ENCODE measurements around the gene SLC27A1.

SLC27A1 gene

GRCh38 chr19:17527326-17527725 lies 57.0 kb downstream of the SLC27A1 start:
- no peak overlapping the region for H3K4me3 ChIP-seq (ENCODE audit: low read depth, low read length)
- ChIA-PET POLR2A (no interaction called here), CTCF (no interaction called here)
- no peak for DNase-seq (ENCODE audit: low read depth, low spot score)
- TF ChIP-seq CTCF (IDR thresholded peaks at IDR 0.05; ENCODE audit: insufficient read depth, low read length, missing control alignments), result no peak

- H3K4me3 ChIP-seq (ENCODE audit: low read depth, low read length), result no peak overlapping the region
- POLR2A ChIA-PET, result no interaction called here
- CTCF ChIA-PET, result interaction anchor here (1.3 kb wide), 1 partner anchor 254 kb away, joined by 3 read pairs; no protein-coding TSS in a partner anchor
These were observed 58.3 kb downstream of the SLC27A1 start for GRCh38 chr19:17528610-17529009.

GRCh38 chr19:17529239-17530158 lies 59.2 kb downstream of the SLC27A1 start:
- ChIA-PET CTCF (interaction anchor here (1.1 to 1.3 kb wide), 2 partner anchors 33 to 253 kb away, joined by 3 read pairs; no protein-coding TSS in a partner anchor), POLR2A (no interaction called here)
- no peak for TF ChIP-seq CTCF (IDR thresholded peaks at IDR 0.05; ENCODE audit: insufficient read depth, low read length, missing control alignments)
- no peak overlapping the region for H3K4me3 ChIP-seq (ENCODE audit: low read depth, low read length)
- DNase-seq (ENCODE audit: low read depth, low spot score), result no peak

More at GRCh38 chr19:17528610-17529009, 58.3 kb downstream of the SLC27A1 start:
- no peak for TF ChIP-seq CTCF (IDR thresholded peaks at IDR 0.05; ENCODE audit: insufficient read depth, low read length, missing control alignments)
- no peak for DNase-seq (ENCODE audit: low read depth, low spot score)

GRCh38 chr19:17530586-17530985 lies 60.3 kb downstream of the SLC27A1 start:
- CTCF ChIA-PET, result interaction anchor here (1.0 kb wide), 1 partner anchor 23 kb away, joined by 3 read pairs; no protein-coding TSS in a partner anchor
- POLR2A ChIA-PET, result no interaction called here
- H3K4me3 ChIP-seq (ENCODE audit: low read depth, low read length), result no peak overlapping the region

GRCh38 chr19:17532116-17532515 lies 61.8 kb downstream of the SLC27A1 start:
- no peak overlapping the region for H3K4me3 ChIP-seq (ENCODE audit: low read depth, low read length)
- ChIA-PET CTCF (no interaction called here), POLR2A (no interaction called here)
- no peak for TF ChIP-seq CTCF (IDR thresholded peaks at IDR 0.05; ENCODE audit: insufficient read depth, low read length, missing control alignments)
- no peak for DNase-seq (ENCODE audit: low read depth, low spot score)

More at GRCh38 chr19:17530586-17530985, 60.3 kb downstream of the SLC27A1 start:
- no peak for TF ChIP-seq CTCF (IDR thresholded peaks at IDR 0.05; ENCODE audit: insufficient read depth, low read length, missing control alignments)
- no peak for DNase-seq (ENCODE audit: low read depth, low spot score)

GRCh38 chr19:17532557-17532956 lies 62.2 kb downstream of the SLC27A1 start:
- no peak for DNase-seq (ENCODE audit: low read depth, low spot score)
- no peak overlapping the region for H3K4me3 ChIP-seq (ENCODE audit: low read depth, low read length)
- TF ChIP-seq CTCF (IDR thresholded peaks at IDR 0.05; ENCODE audit: insufficient read depth, low read length, missing control alignments), result no peak
- ChIA-PET CTCF (no interaction called here), POLR2A (no interaction called here)
